Uterus (tissue), 4 donors: ENCODE measurements around the gene EXOC4. TPM values are rescaled to one million over a fixed set of nuclear protein-coding genes. Genes with fewer than 3 reads are reported as not detected.

Experiments
- DNase-seq, 2 donors: peaks; one replicate each; pipeline ENCODE4 v3.0.0-alpha.2; 2019 to 2020
- H3K27ac ChIP-seq, 2 donors: fragments of 200-600 bp; sonication (generic); 1 replicate in 1 of 2; 2 replicates in 1 of 2; pipeline ENCODE4 v1.5.1; 2016 to 2018
- H3K27me3 ChIP-seq, 2 donors: fragments of 200-600 bp; sonication (generic); one replicate each; pipeline ENCODE4 v1.5.1; 2018 to 2019; ENCODE audit warnings: control low read depth in 1 of 2
- H3K36me3 ChIP-seq, 2 donors: fragments of 200-600 bp; sonication (generic); one replicate each; pipeline ENCODE4 v1.5.1; 2019; ENCODE audit warnings: control low read depth in 1 of 2
- H3K4me1 ChIP-seq, 2 donors: fragments of 200-600 bp; sonication (generic); one replicate each; pipeline ENCODE4 v1.5.1; 2018 to 2019; ENCODE audit warnings: control low read depth in 1 of 2
- H3K4me3 ChIP-seq, 2 donors: fragments of 200-600 bp; sonication (generic); 1 replicate in 1 of 2; 2 replicates in 1 of 2; pipeline ENCODE4 v1.5.1; 2018 to 2019; ENCODE audit warnings: mild to moderate bottlenecking in 1 of 2
- H3K9me3 ChIP-seq, 2 donors: fragments of 200-600 bp; sonication (generic); one replicate each; pipeline ENCODE4 v1.5.1; 2019; ENCODE audit warnings: control low read depth in 1 of 2
- CTCF ChIP-seq, 4 experiments: fragments of 200-600 bp in 2 of 4; fragments of 450-650 bp in 2 of 4; sonication (generic) in 2 of 4; IDR thresholded peaks; one replicate each; pipeline ENCODE4 v1.5.1; 2016 to 2019; ENCODE audit warnings: antibody characterized with exemption in 4 of 4, mild to moderate bottlenecking in 2 of 4, moderate library complexity in 1 of 4
- POLR2A ChIP-seq, 2 donors: fragments of 450-650 bp; IDR thresholded peaks; one replicate each; pipeline ENCODE4 v1.6.1; 2016; ENCODE audit warnings: antibody characterized with exemption in 2 of 2, mild to moderate bottlenecking in 1 of 2, moderate library complexity in 1 of 2
- intact Hi-C: fragments of 100-400 bp; cut with DNase I; formaldehyde crosslinking; loops from one replicate; pipeline ENCODE4 v1.15.1; 2023; ENCODE audit warnings: low total_unique reads
- total RNA-seq, 4 donors: library from RNA; depleted of rRNA in 3 of 4; stranded (reverse); fragments of >200 nt in 3 of 4; gene quantifications; one replicate each; pipeline versions ENCODE4 v1.1.0 to v1.2.4, GENCODE V29; 2014 to 2023
- donor health status: DM: yes; HTN: yes; CAD: no.

EXOC4 gene
- total RNA-seq, 4 donors from 2014 or later: 27.2 to 126 (median 65.4) TPM

- Histone ChIP-seq H3K36me3 (no peaks in the 10 kb centered on the region), H3K4me1 (no peaks in the 10 kb centered on the region), H3K27me3 (no peaks in the 10 kb centered on the region), H3K27ac (no peak overlapping the region), H3K9me3 (no peaks in the 10 kb centered on the region), H3K4me3 (no peak overlapping the region)
- DNase-seq: no peak
- TF ChIP-seq POLR2A (IDR thresholded peaks at IDR 0.05) (no peak), CTCF (IDR thresholded peaks at IDR 0.05) (no peak)
- intact Hi-C loops: no loop called here
Measured at GRCh38 chr7:134068670-134069069, 815.8 kb downstream of the EXOC4 start.

DNA sequence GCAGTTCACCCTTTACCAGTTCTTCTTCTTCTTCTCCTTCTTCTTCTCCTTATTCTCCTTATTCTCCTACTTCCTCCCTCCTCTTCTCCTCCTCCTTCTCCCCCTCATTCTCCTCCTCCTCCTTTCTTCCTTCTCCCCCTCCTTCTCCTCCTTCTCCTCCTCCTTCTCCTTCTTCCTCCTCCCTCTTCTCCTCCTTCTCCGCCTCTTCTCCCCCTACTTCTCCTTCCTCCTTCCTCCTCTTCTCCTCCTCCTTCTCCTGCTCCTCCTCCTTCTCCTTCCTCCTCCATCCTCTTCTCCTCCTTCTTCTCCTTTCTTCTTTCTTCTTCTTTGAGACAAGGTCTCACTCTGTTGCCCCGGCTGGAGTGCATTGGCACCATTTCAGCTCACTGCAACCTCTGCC is 816.3 kb downstream of the EXOC4 start:
- intact Hi-C loops: no loop called here
- H3K27me3 ChIP-seq: no peaks in the 10 kb centered on the region
- H3K9me3 ChIP-seq: no peaks in the 10 kb centered on the region
- H3K4me3 ChIP-seq: no peak overlapping the region
- DNase-seq: no peak
- no peaks in the 10 kb centered on the region for H3K4me1 ChIP-seq
- no peak overlapping the region for H3K27ac ChIP-seq
- H3K36me3 ChIP-seq: no peaks in the 10 kb centered on the region
- TF ChIP-seq POLR2A (IDR thresholded peaks at IDR 0.05) (no peak), CTCF (IDR thresholded peaks at IDR 0.05) (no peak)

- TF ChIP-seq POLR2A (IDR thresholded peaks at IDR 0.05) (no peak), CTCF (IDR thresholded peaks at IDR 0.05) (no peak)
- intact Hi-C loops: no loop called here
- no peaks in the 10 kb centered on the region for H3K36me3 ChIP-seq
- H3K4me3 ChIP-seq: no peak overlapping the region
- H3K4me1 ChIP-seq: no peaks in the 10 kb centered on the region
- no peak overlapping the region for H3K27ac ChIP-seq
- H3K27me3 ChIP-seq: no peaks in the 10 kb centered on the region
- DNase-seq: no peak
- H3K9me3 ChIP-seq: no peaks in the 10 kb centered on the region
Measured at GRCh38 chr7:134070673-134071072, 817.8 kb downstream of the EXOC4 start.

DNA sequence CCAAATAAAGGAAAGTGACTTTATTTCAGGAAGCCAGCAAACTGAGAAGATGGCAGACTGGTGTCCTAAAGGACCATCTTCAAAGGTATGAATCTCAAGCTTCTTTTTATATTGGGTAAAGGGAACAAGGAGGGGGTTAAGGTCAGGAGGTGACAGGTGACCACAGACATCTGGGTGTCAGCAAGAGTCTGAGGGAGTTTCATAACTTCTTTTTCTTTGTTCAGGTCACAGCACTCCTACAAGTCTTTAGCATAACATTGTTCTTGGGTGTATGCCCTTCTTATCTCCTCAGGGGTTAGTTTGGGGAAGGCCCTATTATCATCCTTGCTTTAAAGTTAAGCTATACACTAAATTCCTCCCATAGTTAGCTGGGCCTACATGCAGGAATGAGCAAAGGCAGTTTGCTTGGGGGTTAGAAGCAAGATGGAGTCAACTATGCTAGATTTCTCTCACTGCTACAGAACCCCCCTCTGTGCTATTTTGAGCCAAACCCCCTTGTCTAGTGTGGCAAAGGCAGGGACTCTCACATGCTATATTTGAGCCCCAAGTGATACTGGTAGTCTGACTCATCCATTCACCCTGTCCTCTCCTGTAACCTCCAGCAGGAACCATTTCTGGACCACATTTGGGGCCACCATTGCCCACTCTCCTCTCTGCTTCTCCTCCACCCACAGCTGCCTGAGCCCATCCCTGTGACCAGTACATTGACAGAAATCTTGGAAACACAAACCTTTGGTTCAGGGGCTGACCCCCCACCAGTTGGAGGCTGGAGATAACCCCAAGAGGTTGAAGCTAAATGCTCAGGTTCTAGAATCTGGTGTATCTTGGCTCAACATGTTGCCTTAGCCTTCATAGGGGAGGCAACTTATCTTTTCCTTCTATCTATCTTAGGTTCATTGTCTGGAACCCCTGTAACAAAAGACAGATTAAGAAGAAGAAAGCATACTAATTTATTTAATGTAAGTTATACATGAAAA is 818.8 kb downstream of the EXOC4 start:
- H3K27ac ChIP-seq: no peak overlapping the region
- H3K27me3 ChIP-seq: no peaks in the 10 kb centered on the region
- intact Hi-C loops: no loop called here
- no peak overlapping the region for H3K4me3 ChIP-seq
- no peaks in the 10 kb centered on the region for H3K9me3 ChIP-seq
- no peaks in the 10 kb centered on the region for H3K36me3 ChIP-seq
- no peaks in the 10 kb centered on the region for H3K4me1 ChIP-seq
- TF ChIP-seq CTCF (IDR thresholded peaks at IDR 0.05): no peak
- no peak for TF ChIP-seq POLR2A (IDR thresholded peaks at IDR 0.05)
- no peak for DNase-seq

- Histone ChIP-seq H3K9me3 (no peaks in the 10 kb centered on the region), H3K4me1 (no peaks in the 10 kb centered on the region), H3K27ac (no peak overlapping the region), H3K27me3 (no peaks in the 10 kb centered on the region), H3K36me3 (no peaks in the 10 kb centered on the region), H3K4me3 (no peak overlapping the region)
- DNase-seq: no peak
- no peak for TF ChIP-seq CTCF (IDR thresholded peaks at IDR 0.05)
- TF ChIP-seq POLR2A (IDR thresholded peaks at IDR 0.05): no peak
- intact Hi-C loops: no loop called here
Measured at GRCh38 chr7:134073276-134073675, 820.4 kb downstream of the EXOC4 start.
